Fibroblast of lung (primary cell): ENCODE results near the gene PIP4K2A. TPM values are rescaled to one million over a fixed set of nuclear protein-coding genes. Genes with fewer than 3 reads are reported as not detected.

Experiments
- DNase-seq, 2 donors: peaks; one replicate each; pipeline versions ENCODE4 v3.0.0 to v3.0.0-alpha.2; 2010; ENCODE audit warnings: low read depth in 2 of 2
- H2AFZ ChIP-seq: 2 replicates; pipeline ENCODE4 v1.5.1; 2012; ENCODE audit warnings: low read length, control low read depth, inconsistent platforms
- H3K27ac ChIP-seq: 2 replicates; pipeline ENCODE4 v1.5.1; 2011; ENCODE audit warnings: low read length, control low read depth; ENCODE audit not compliant: insufficient read depth
- H3K27me3 ChIP-seq: 2 replicates; pipeline ENCODE4 v1.5.1; 2011; ENCODE audit warnings: mild to moderate bottlenecking, low read length; ENCODE audit not compliant: control insufficient read depth, insufficient read depth
- H3K36me3 ChIP-seq: 2 replicates; pipeline ENCODE4 v1.5.1; 2011; ENCODE audit warnings: low read length; ENCODE audit not compliant: control insufficient read depth, insufficient read depth
- H3K4me1 ChIP-seq: 2 replicates; pipeline ENCODE4 v1.5.1; 2011; ENCODE audit warnings: low read length; ENCODE audit not compliant: control insufficient read depth, insufficient read depth; ENCODE audit errors: extremely low read depth
- H3K4me2 ChIP-seq: 2 replicates; pipeline ENCODE4 v1.5.1; 2011; ENCODE audit warnings: low read length, control low read depth; ENCODE audit not compliant: insufficient read depth; ENCODE audit errors: extremely low read depth
- H3K4me3 ChIP-seq, 4 experiments: fragments of 200-600 bp in 1 of 4; sonication (generic) in 1 of 4; replicated peaks in 1 of 4; 2 replicates each; pipeline ENCODE4 v1.5.1; 2011 to 2016; ENCODE audit warnings: low read length in 4 of 4, low read depth in 3 of 4, mild to moderate bottlenecking in 3 of 4, control low read depth in 2 of 4, inconsistent platforms in 1 of 4, mixed read lengths in 1 of 4; ENCODE audit not compliant: insufficient read depth in 1 of 4; ENCODE audit errors: control extremely low read depth in 1 of 4
- H3K79me2 ChIP-seq: 2 replicates; pipeline ENCODE4 v1.5.1; 2012; ENCODE audit warnings: mild to moderate bottlenecking, low read length, inconsistent platforms; ENCODE audit not compliant: control insufficient read depth, insufficient read depth
- H3K9ac ChIP-seq: 2 replicates; pipeline ENCODE4 v1.5.1; 2011; ENCODE audit warnings: mild to moderate bottlenecking, low read length, control low read depth; ENCODE audit not compliant: insufficient read depth
- H3K9me3 ChIP-seq: 2 replicates; pipeline ENCODE4 v1.5.1; 2012; ENCODE audit warnings: low read depth, low read length; ENCODE audit not compliant: control insufficient read depth, insufficient read depth
- H4K20me1 ChIP-seq: 2 replicates; pipeline ENCODE4 v1.5.1; 2011; ENCODE audit warnings: low read length; ENCODE audit not compliant: control insufficient read depth, insufficient read depth; ENCODE audit errors: extremely low read depth
- EZH2 ChIP-seq: IDR thresholded peaks from 2 replicates; pipeline ENCODE4 v1.5.1; 2012; ENCODE audit warnings: low read length, control low read depth, mild to moderate bottlenecking; ENCODE audit errors: missing control alignments
- polyA plus RNA-seq, 2 donors: library from polyadenylated mRNA; depleted of rRNA in 1 of 2; stranded (reverse) in 1 of 2; unstranded in 1 of 2; fragments of >200 nt; gene quantifications; 2 replicates each; pipeline ENCODE4 v1.2.1, GENCODE V29; 2011 to 2012; ENCODE audit warnings: missing spikeins in 1 of 2
- total RNA-seq: library from RNA; depleted of rRNA; stranded (reverse); fragments of >200 nt; gene quantifications from 2 replicates; pipeline ENCODE4 v1.2.1, GENCODE V29; 2014
- TF ChIP-seq, protein P1 (sequence below), 2 donors: IDR thresholded peaks in 1 of 2; conservative IDR thresholded peaks in 1 of 2; 1 replicate in 1 of 2; 2 replicates in 1 of 2; pipeline ENCODE4 v1.5.1; 2011 to 2012; ENCODE audit warnings: low read length in 2 of 2, control low read depth in 1 of 2, inconsistent platforms in 1 of 2, low read depth in 1 of 2, mild to moderate bottlenecking in 1 of 2

Gene PIP4K2A
- total and polyA plus RNA-seq, 2 donors (not counting 1 experiment from before 2014, with no cell fraction given) = 28.5 to 40.0 TPM

DNA sequence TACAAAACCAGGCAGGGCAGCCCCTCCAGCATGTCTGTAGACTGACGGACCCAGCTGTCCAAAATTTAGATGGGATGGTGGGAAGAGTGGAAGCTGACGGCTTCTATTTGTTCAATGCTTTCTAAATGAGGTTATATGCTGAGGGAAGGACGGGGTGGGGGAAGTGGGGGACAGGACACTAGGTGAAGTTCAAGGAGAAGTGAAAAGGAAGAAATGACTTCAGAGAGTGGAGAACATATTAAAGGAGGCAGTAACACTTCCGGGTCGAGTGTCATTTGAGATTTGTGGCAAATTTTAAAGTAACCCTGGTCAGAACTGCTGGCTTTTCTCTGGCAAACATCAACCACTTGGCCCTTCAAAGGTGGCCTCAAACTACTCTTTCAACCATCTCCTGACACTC, 9.4 kb downstream of the PIP4K2A start:
- Histone ChIP-seq H3K79me2 (peaks cover 84% of the 10 kb centered on the region), H3K4me1 (no peaks in the 10 kb centered on the region), H2AFZ (no peak overlapping the region), H3K4me3 (no peak overlapping the region), H3K9ac (no peak overlapping the region), H3K27me3 (no peaks in the 10 kb centered on the region), H4K20me1 (no peaks in the 10 kb centered on the region), H3K36me3 (no peaks in the 10 kb centered on the region), H3K9me3 (no peaks in the 10 kb centered on the region), H3K4me2 (no peak overlapping the region), H3K27ac (no peak overlapping the region)
- DNase-seq = no peak
- TF ChIP-seq, protein P1, sequence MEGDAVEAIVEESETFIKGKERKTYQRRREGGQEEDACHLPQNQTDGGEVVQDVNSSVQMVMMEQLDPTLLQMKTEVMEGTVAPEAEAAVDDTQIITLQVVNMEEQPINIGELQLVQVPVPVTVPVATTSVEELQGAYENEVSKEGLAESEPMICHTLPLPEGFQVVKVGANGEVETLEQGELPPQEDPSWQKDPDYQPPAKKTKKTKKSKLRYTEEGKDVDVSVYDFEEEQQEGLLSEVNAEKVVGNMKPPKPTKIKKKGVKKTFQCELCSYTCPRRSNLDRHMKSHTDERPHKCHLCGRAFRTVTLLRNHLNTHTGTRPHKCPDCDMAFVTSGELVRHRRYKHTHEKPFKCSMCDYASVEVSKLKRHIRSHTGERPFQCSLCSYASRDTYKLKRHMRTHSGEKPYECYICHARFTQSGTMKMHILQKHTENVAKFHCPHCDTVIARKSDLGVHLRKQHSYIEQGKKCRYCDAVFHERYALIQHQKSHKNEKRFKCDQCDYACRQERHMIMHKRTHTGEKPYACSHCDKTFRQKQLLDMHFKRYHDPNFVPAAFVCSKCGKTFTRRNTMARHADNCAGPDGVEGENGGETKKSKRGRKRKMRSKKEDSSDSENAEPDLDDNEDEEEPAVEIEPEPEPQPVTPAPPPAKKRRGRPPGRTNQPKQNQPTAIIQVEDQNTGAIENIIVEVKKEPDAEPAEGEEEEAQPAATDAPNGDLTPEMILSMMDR (conservative IDR thresholded peaks at IDR 0.05 in 1 of 2, IDR thresholded peaks at IDR 0.05 in 1 of 2; ENCODE audit: low read depth in 1 of 2, low read length in 2 of 2) = no peak
- TF ChIP-seq EZH2 = no peak

DNA sequence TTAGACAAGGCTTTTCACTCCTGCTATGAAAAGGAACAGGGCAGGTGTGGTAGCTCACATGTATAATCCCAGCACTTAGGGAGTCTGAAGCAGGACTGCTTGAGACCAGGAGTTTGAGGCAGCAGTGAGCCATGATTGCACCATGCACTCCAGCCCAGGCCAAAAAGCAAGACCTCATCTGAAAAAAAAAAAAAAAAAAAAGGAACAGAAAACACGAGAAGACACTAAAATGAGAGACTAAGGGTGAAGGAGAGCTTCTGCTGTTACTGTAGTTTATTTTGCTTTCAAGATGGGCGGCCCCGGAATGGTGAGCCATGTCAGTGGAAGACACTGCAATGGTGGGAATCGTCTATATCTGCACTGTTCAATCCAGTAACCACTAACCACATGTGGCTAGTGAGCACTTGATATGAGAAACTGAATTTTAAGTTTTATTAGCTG, 9.9 kb downstream of the PIP4K2A start:
- H3K4me3 ChIP-seq = no peak overlapping the region
- H3K36me3 ChIP-seq = no peaks in the 10 kb centered on the region
- H3K4me2 ChIP-seq = no peak overlapping the region
- no peaks in the 10 kb centered on the region for H3K27me3 ChIP-seq
- no peak overlapping the region for H3K27ac ChIP-seq
- TF ChIP-seq EZH2 = no peak
- TF ChIP-seq, protein P1 (conservative IDR thresholded peaks at IDR 0.05 in 1 of 2, IDR thresholded peaks at IDR 0.05 in 1 of 2; ENCODE audit: low read depth in 1 of 2, low read length in 2 of 2) = no peak
- peaks cover 80% of the 10 kb centered on the region for H3K79me2 ChIP-seq
- H3K9ac ChIP-seq = no peak overlapping the region
- no peaks in the 10 kb centered on the region for H4K20me1 ChIP-seq
- no peak for DNase-seq
- no peaks in the 10 kb centered on the region for H3K4me1 ChIP-seq
- H2AFZ ChIP-seq = no peak overlapping the region
- no peaks in the 10 kb centered on the region for H3K9me3 ChIP-seq

DNA sequence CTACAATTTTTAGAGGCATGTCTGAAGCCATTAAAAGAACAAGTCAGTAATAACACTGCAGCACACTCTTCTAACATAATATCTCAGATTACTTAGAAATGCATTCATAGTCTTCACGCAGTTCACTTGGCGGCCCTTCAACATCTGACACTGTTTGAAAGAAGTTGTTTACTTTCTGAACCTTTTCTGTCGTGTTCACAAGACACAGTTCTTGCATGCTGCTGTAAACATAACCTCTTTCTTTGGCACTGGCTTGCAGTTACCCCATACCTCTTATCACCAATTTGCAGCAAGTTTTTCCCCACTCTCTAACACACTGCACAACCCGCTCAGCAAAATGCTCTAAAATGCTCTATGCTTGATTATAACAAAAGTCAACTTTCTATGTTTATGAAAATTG, 12.0 kb downstream of the PIP4K2A start:
- Histone ChIP-seq H3K9ac (no peak overlapping the region), H3K4me1 (no peaks in the 10 kb centered on the region), H3K27me3 (no peaks in the 10 kb centered on the region), H2AFZ (no peak overlapping the region), H3K79me2 (peaks cover 67% of the 10 kb centered on the region), H3K27ac (no peak overlapping the region), H3K9me3 (no peaks in the 10 kb centered on the region), H3K4me3 (no peak overlapping the region), H4K20me1 (no peaks in the 10 kb centered on the region), H3K4me2 (no peak overlapping the region), H3K36me3 (no peaks in the 10 kb centered on the region)
- DNase-seq = peak; percentile 38 to 90
- no peak for TF ChIP-seq EZH2
- TF ChIP-seq, protein P1 (conservative IDR thresholded peaks at IDR 0.05 in 1 of 2, IDR thresholded peaks at IDR 0.05 in 1 of 2; ENCODE audit: low read depth in 1 of 2, low read length in 2 of 2) = no peak
